GM18858 (cell line): Measurements from ENCODE around the gene CDK11A.
"Not testable (repeated sequence)": the region's sequence is repeated elsewhere in the genome, so short reads cannot be mapped to it uniquely, and the experiment has no call there.

Source experiments
- ATAC-seq: cut with Tn5 transposase; IDR thresholded peaks from one replicate; pipeline ENCODE4 v1.9.1; 2021; ENCODE audit not compliant: unreplicated experiment

Gene CDK11A

DNA sequence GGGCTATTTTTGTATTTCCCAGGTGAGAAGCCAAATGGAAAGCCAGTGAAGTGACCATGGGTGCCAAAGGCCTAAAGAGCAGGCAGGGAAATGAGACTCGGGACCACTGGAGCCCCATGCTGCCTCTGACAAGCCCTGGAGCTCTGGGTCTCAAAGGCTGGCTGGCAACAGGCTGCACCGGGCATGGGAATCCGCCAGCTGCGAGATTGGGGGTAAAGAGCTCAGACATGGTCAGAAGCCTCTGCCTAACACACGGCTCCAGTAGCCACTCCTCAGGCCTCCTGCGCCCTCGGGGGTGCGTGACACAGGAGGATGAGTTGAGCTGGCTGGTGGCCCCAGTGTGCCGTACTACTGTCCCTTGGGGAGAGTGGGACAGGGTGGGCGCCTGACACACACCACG lies 59.8 kb downstream of the CDK11A start:
- not testable (repeated sequence) for ATAC-seq

DNA sequence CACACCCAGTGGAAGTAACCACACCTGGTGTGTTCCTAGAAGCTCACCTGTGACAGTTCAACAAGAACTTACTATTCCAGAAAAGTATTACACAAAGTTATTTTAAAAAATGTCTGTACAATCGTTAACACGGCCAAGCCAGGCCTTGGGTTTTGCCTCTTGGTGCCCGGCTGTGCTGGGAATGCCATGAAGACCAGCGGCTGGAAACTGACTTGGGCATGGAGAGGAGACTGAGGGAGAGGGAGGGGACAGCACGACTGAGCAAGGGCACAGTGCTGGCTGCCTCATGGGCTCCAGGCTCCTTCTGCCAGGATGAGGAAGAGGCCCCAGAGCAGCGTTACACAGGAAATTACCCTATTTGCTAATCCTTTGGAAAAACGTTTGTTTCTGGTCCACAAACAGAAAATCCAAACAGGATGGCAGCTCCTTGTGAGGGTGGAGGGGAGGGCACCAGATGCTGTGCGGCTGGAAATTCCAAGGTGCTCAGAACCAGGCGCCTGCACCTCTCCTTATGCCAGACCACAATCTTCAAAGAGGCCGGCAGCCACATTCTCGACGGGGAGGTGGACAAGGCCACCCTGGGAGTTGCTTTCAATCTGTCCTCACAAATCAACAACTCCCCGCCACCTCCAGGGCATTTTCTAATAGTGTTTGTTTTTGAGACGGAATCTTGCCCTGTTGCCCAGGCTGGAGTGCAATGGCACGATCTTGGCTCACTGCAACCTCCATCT lies 61.2 kb downstream of the CDK11A start:
- ATAC-seq = not testable (repeated sequence)

DNA sequence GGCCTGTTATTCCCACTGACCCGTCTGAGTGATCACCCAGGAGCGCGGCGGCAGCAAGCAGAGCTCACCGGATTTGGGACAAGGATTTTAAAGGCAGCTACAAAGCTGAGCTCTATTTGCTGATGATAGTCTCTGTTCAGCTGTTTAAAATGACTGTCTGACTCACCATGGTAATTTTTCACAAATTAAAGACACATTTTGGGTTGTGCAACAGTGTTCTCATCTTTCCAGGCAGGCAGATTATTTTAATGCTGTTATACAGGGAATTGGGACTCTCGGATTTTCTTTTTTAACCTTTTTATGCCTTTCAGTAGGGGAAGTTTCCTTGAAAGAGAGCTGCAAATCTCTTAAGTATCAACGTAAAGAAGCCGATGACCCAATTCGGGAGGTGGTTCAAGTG lies 61.8 kb downstream of the CDK11A start:
- ATAC-seq = not testable (repeated sequence)

DNA sequence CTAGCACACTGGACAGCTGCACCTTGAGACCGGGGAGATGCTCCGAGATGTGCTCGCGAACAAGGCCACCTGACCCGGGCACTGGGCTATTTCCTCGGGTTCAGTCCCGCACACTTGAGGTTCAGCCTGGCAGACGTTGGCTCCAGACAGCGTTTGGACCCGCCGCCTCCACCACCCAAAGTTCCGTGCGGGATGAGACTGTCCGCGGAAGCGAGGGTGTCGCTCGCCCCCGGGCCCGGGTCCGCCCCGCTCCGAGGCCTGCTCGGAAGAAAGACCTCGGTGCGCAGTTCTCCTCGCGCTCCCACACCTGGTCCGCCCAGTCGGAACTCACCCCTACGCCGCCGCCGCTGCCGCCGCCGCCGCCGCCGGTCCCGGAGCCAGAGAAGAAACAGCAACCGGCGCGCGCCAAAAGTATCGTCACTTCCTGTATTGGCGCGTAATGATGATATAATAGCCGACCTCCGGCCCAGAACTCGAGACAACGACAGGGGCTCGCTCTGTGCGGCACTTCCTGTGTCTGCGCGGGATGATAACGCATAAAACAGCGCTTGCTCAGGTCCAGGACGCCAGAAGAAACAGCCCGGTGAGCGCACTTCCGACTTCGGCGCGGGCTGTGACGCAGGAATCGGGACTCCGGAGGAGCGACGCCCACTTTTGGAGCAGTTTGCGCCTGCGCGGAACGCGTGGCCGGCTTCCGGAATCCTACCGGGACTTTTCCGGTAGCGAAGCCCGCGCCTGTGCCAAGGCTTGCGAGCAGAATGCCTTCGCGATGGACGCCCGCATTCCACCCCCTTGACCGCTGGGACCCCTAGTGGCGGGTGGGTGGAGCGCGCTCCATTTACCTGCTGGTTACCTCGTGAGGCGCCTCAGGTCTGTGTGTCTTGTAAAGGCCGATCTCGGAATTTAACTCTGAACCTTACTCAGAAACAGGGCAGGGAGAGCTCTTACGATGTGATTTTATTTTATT lies 65.3 kb downstream of the CDK11A start, which contains the start of gene CDK11B:
Gene CDK11B, minus strand, starts transcription at position 422 of the 967 bp plus-strand sequence. CDS start 1,519 bp downstream, outside the sequence.
- ATAC-seq = peak; percentile 71
